ENCODE measurements around the gene ABCA12.

The ABCA12 gene

GRCh38 chr2:215036314-215036713, 102.1 kb downstream of the ABCA12 start:
- DNase-seq = no peak

GRCh38 chr2:215034154-215034553, 104.3 kb downstream of the ABCA12 start:
- no peak for DNase-seq

GRCh38 chr2:215032153-215032552, 106.3 kb downstream of the ABCA12 start:
- DNase-seq = no peak

- DNase-seq = no peak
Observed at GRCh38 chr2:215031321-215031720, 107.1 kb downstream of the ABCA12 start.

- no peak for DNase-seq
Observed at GRCh38 chr2:215029936-215030335, 108.5 kb downstream of the ABCA12 start.

- no peak for DNase-seq
Observed at GRCh38 chr2:215028231-215028630, 110.2 kb downstream of the ABCA12 start.

GRCh38 chr2:215027779-215028178, 110.6 kb downstream of the ABCA12 start:
- DNase-seq = no peak

- no peak for DNase-seq
Observed at GRCh38 chr2:215022910-215023309, 115.5 kb downstream of the ABCA12 start.

GRCh38 chr2:215022418-215022817, 116.0 kb downstream of the ABCA12 start:
- no peak for DNase-seq

GRCh38 chr2:215020283-215020682, 118.1 kb downstream of the ABCA12 start:
- no peak for DNase-seq

- no peak for DNase-seq
Observed at GRCh38 chr2:215019521-215020145, 118.8 kb downstream of the ABCA12 start.

- no peak for DNase-seq
Observed at GRCh38 chr2:215019085-215019484, 119.3 kb downstream of the ABCA12 start.

GRCh38 chr2:215015421-215015820, 123.0 kb downstream of the ABCA12 start:
- no peak for DNase-seq

- DNase-seq = no peak
Observed at GRCh38 chr2:215010390-215010789, 128.0 kb downstream of the ABCA12 start.

GRCh38 chr2:215003001-215003400, 135.4 kb downstream of the ABCA12 start:
- no peak for DNase-seq

- DNase-seq = peak; percentile 27
Observed at GRCh38 chr2:215002500-215002899, 135.9 kb downstream of the ABCA12 start.

- DNase-seq = no peak
Observed at GRCh38 chr2:215000721-215001120, 137.7 kb downstream of the ABCA12 start.

GRCh38 chr2:214995926-214996670, 142.3 kb downstream of the ABCA12 start:
- DNase-seq = no peak

GRCh38 chr2:214995409-214995808, 143.0 kb downstream of the ABCA12 start:
- no peak for DNase-seq

GRCh38 chr2:214992911-214993310, 145.5 kb downstream of the ABCA12 start:
- DNase-seq = no peak

GRCh38 chr2:214989187-214989586, 149.2 kb downstream of the ABCA12 start:
- no peak for DNase-seq

GRCh38 chr2:214987261-214987660, 151.2 kb downstream of the ABCA12 start:
- DNase-seq = no peak

- no peak for DNase-seq
Observed at GRCh38 chr2:214985619-214986018, 152.8 kb downstream of the ABCA12 start.

- DNase-seq = no peak
Observed at GRCh38 chr2:214966420-214966819, 172.0 kb downstream of the ABCA12 start.

GRCh38 chr2:214960677-214961076, 177.7 kb downstream of the ABCA12 start:
- peak; percentile 1 for DNase-seq

All from NCI-H146 (cell line).